ENCODE measurements around the gene LRMDA.

The LRMDA gene

DNA sequence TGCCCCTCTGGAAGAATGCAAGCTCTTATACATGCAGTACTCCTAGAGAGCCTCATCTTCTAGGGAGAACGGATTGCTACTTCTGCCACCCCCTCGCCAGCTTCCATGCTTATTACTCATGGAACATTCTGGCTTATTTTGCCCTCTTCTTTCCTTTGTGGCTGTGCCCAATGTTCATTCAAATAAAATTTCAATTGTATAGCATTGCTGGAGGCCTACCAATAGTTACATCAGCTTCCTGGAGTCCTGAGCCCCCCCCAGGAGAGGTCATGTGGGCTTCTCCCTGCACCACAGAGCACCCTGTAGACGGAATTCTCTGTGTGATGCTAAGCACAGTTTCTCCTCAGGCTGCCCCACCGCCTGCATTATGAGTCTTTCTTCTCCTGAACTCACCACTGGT is 1112.2 kb downstream of the LRMDA start:
- Histone ChIP-seq H3K27ac (no peak overlapping the region), H3K27me3 (no peaks in the 10 kb centered on the region), H3K9me3 (no peaks in the 10 kb centered on the region), H3K4me3 (no peak overlapping the region), H3K4me1 (peaks cover 0 to 21% (median 3%) of the 10 kb centered on the region in 4 donors), H3K36me3 (no peaks in the 10 kb centered on the region)
- TF ChIP-seq, protein P1, sequence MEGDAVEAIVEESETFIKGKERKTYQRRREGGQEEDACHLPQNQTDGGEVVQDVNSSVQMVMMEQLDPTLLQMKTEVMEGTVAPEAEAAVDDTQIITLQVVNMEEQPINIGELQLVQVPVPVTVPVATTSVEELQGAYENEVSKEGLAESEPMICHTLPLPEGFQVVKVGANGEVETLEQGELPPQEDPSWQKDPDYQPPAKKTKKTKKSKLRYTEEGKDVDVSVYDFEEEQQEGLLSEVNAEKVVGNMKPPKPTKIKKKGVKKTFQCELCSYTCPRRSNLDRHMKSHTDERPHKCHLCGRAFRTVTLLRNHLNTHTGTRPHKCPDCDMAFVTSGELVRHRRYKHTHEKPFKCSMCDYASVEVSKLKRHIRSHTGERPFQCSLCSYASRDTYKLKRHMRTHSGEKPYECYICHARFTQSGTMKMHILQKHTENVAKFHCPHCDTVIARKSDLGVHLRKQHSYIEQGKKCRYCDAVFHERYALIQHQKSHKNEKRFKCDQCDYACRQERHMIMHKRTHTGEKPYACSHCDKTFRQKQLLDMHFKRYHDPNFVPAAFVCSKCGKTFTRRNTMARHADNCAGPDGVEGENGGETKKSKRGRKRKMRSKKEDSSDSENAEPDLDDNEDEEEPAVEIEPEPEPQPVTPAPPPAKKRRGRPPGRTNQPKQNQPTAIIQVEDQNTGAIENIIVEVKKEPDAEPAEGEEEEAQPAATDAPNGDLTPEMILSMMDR (IDR thresholded peaks at IDR 0.05), result no peak
- no peak for DNase-seq
- intact Hi-C loops (cut with DNase I; ENCODE audit: low total_unique reads), result loop anchor here (10.0 kb wide), 1 partner anchor 509 kb away; no protein-coding TSS in a partner anchor

GRCh38 chr10:76544789-76545188 is 1113.4 kb downstream of the LRMDA start:
- intact Hi-C loops (cut with DNase I; ENCODE audit: low total_unique reads), result loop anchor here (5.0 to 10.0 kb wide), 2 partner anchors 510 to 1147 kb away; no protein-coding TSS in a partner anchor
- TF ChIP-seq, protein P1 (IDR thresholded peaks at IDR 0.05), result no peak
- H3K27me3 ChIP-seq, result no peaks in the 10 kb centered on the region
- no peaks in the 10 kb centered on the region for H3K9me3 ChIP-seq
- H3K4me3 ChIP-seq, result no peak overlapping the region
- no peak overlapping the region for H3K27ac ChIP-seq
- no peaks in the 10 kb centered on the region for H3K36me3 ChIP-seq
- no peak for DNase-seq
- peaks cover 0 to 21% (median 3%) of the 10 kb centered on the region in 4 donors for H3K4me1 ChIP-seq

- no peak for DNase-seq
- no peaks in the 10 kb centered on the region for H3K36me3 ChIP-seq
- H3K27me3 ChIP-seq, result no peaks in the 10 kb centered on the region
- peaks cover 0 to 21% (median 3%) of the 10 kb centered on the region in 4 donors for H3K4me1 ChIP-seq
- H3K9me3 ChIP-seq, result no peaks in the 10 kb centered on the region
- intact Hi-C loops (cut with DNase I; ENCODE audit: low total_unique reads), result loop anchor here (5.0 to 10.0 kb wide), 2 partner anchors 512 to 1149 kb away; no protein-coding TSS in a partner anchor
- no peak overlapping the region for H3K4me3 ChIP-seq
- TF ChIP-seq, protein P1 (IDR thresholded peaks at IDR 0.05), result no peak
- H3K27ac ChIP-seq, result no peak overlapping the region
Measured at GRCh38 chr10:76546411-76546810, 1115.0 kb downstream of the LRMDA start.

DNA sequence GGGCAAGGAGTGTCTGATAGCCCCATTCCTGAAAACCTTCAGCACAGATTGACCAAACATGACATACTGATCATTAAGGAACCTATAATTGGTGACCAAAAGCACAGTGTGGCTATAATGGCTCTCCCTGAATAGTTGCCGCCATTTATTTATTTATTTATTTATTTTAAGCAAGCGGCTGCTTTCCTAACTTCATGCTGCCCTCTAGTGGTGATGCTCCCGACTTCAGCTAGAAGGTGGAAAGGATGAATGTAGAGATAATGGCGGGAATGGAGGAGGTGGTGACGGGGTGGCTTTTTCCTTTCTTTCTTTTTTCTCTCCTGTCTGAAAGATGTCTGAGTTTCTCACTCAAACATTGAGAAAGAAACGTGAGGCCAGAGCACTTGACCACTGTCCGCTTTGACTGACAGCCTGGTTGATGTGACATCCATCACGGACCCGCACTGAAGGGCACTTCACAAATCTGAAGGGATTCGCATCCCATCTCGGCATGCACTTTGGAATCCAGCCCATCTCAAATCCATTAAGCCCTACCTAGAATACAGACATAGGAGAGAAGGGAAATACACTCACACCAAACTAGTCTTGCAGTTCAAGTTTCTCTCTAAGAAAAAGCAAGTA is 1116.0 kb downstream of the LRMDA start:
- Histone ChIP-seq H3K4me3 (no peak overlapping the region), H3K27ac (no peak overlapping the region), H3K27me3 (no peaks in the 10 kb centered on the region), H3K36me3 (no peaks in the 10 kb centered on the region), H3K4me1 (peaks cover 0 to 21% (median 3%) of the 10 kb centered on the region in 4 donors), H3K9me3 (no peaks in the 10 kb centered on the region)
- intact Hi-C loops (cut with DNase I; ENCODE audit: low total_unique reads), result loop anchor here (5.0 to 10.0 kb wide), 2 partner anchors 513 to 1150 kb away; no protein-coding TSS in a partner anchor
- TF ChIP-seq, protein P1 (IDR thresholded peaks at IDR 0.05), result peak; percentile 83 to 88
- peak; percentile 85 to 91 for DNase-seq

GRCh38 chr10:76548716-76549115 is 1117.3 kb downstream of the LRMDA start:
- Histone ChIP-seq H3K9me3 (no peaks in the 10 kb centered on the region), H3K36me3 (no peaks in the 10 kb centered on the region), H3K27me3 (no peaks in the 10 kb centered on the region), H3K4me3 (no peak overlapping the region), H3K27ac (no peak overlapping the region), H3K4me1 (peaks cover 0 to 16% (median 3%) of the 10 kb centered on the region in 4 donors)
- DNase-seq, result no peak
- intact Hi-C loops (cut with DNase I; ENCODE audit: low total_unique reads), result loop anchor here (5.0 to 10.0 kb wide), 2 partner anchors 514 to 1151 kb away; no protein-coding TSS in a partner anchor
- TF ChIP-seq, protein P1 (IDR thresholded peaks at IDR 0.05), result no peak

All from tibial artery (tissue), 4 donors.